Activated CD4-positive, alpha-beta T cell treated with anti-CD3 and anti-CD28 coated beads for 36 hours (primary cell): ENCODE results near the gene C3orf18. TPM values are rescaled to one million over a fixed set of nuclear protein-coding genes. Genes with fewer than 3 reads are reported as not detected.

Source experiments
- ATAC-seq: fragments of 200-7000 bp; cut with Tn5 transposase; one replicate; pipeline ENCODE4 v1.10.0; 2021; ENCODE audit warnings: mild to moderate bottlenecking, moderate library complexity
- CTCF ChIA-PET: fragments of 350-600 bp; sonication (Branson Sonifier 250); formaldehyde crosslinking; loops from one replicate; lab custom pipeline; 2021; ENCODE audit warnings: antibody characterized with exemption; lab: Charles Lee
- POLR2A ChIA-PET: fragments of 350-600 bp; sonication (Branson Sonifier 250); formaldehyde crosslinking; loops from one replicate; lab custom pipeline; 2021; ENCODE audit warnings: antibody characterized with exemption, inconsistent platforms; lab: Charles Lee
- DNase-seq: peaks from one replicate; pipeline ENCODE4 v3.0.0-alpha.2; 2020
- H3K27ac Mint-ChIP-seq: one replicate; pipeline ENCODE4 v1.8.0; 2021; ENCODE audit warnings: mixed read lengths
- H3K27me3 Mint-ChIP-seq: one replicate; pipeline ENCODE4 v1.8.0; 2021; ENCODE audit warnings: mixed read lengths
- H3K36me3 Mint-ChIP-seq: one replicate; pipeline ENCODE4 v1.8.0; 2021; ENCODE audit warnings: low read depth, mixed read lengths
- H3K4me1 Mint-ChIP-seq: one replicate; pipeline ENCODE4 v1.8.0; 2021; ENCODE audit warnings: mixed read lengths
- H3K4me3 Mint-ChIP-seq: one replicate; pipeline ENCODE4 v1.8.0; 2021; ENCODE audit warnings: mild to moderate bottlenecking, moderate library complexity, mixed read lengths
- H3K9me3 Mint-ChIP-seq: one replicate; pipeline ENCODE4 v1.8.0; 2021; ENCODE audit warnings: low read depth, mixed read lengths
- intact Hi-C, 2 experiments: fragments of 100-400 bp; cut with DNase I in 1 of 2; cut with micrococcal nuclease in 1 of 2; formaldehyde crosslinking; loops; one replicate each; pipeline versions ENCODE4 v1.14.2 to v1.15.1; 2022 to 2024; cut with DNase I, micrococcal nuclease
- total RNA-seq, 2 experiments: library from RNA; stranded (reverse); gene quantifications; one replicate each; pipeline ENCODE4 v1.2.3, GENCODE V29; 2021

Gene C3orf18
- total RNA-seq, 2 experiments from 2014 or later, result 31.7 to 31.9 TPM

GRCh38 chr3:50610992-50611463 is 43.5 kb upstream of the C3orf18 start:
- DNase-seq (no peak), ATAC-seq (no peak)
- ChIA-PET POLR2A (interaction anchor here (0.6 to 13.7 kb wide), 10 partner anchors 9 to 1666 kb away, joined by 3 to 267 read pairs (median 7); partner anchors contain the start of genes C3orf18 and HEMK1), CTCF (interaction anchor here (1.2 to 25.3 kb wide), 7 partner anchors 9 to 69 kb away, joined by 3 to 647 read pairs (median 6); partner anchors contain the start of genes C3orf18 and HEMK1)
- Mint-ChIP-seq H3K4me3 (peak overlapping the region; percentile 96), H3K4me1 (peaks cover 36% of the 10 kb centered on the region), H3K27me3 (no peaks in the 10 kb centered on the region), H3K36me3 (peaks cover 94% of the 10 kb centered on the region), H3K27ac (peak overlapping the region; percentile 100), H3K9me3 (no peaks in the 10 kb centered on the region)
- intact Hi-C loops, result loop anchor here (1.0 to 10.0 kb wide), 9 partner anchors 21 to 1664 kb away; partner anchors contain the start of genes CYB561D2 (in 2 of the 2), NPRL2 (in 2 of the 2), GNAI2 (in 1 of the 2) and HEMK1 (in 1 of the 2)

- H3K4me1 Mint-ChIP-seq, result peaks cover 36% of the 10 kb centered on the region
- H3K36me3 Mint-ChIP-seq, result peaks cover 95% of the 10 kb centered on the region
- ChIA-PET POLR2A (interaction anchor here (0.6 to 13.7 kb wide), 10 partner anchors 9 to 1667 kb away, joined by 3 to 267 read pairs (median 7); partner anchors contain the start of genes C3orf18 and HEMK1), CTCF (interaction anchor here (0.6 to 25.3 kb wide), 9 partner anchors 8 to 893 kb away, joined by 3 to 647 read pairs (median 5); partner anchors contain the start of genes C3orf18 and HEMK1)
- no peaks in the 10 kb centered on the region for H3K9me3 Mint-ChIP-seq
- H3K4me3 Mint-ChIP-seq, result peak overlapping the region; percentile 96
- intact Hi-C loops, result loop anchor here (2.0 to 10.0 kb wide), 7 partner anchors 173 to 1664 kb away; partner anchors contain the start of genes CYB561D2 (in 2 of the 2), NPRL2 (in 2 of the 2), GNAI2 (in 1 of the 2) and IFRD2 (in 1 of the 2)
- DNase-seq (peak; percentile 68), ATAC-seq (peak; percentile 2)
- H3K27ac Mint-ChIP-seq, result peak overlapping the region; percentile 100
- no peaks in the 10 kb centered on the region for H3K27me3 Mint-ChIP-seq
These were observed 42.8 kb upstream of the C3orf18 start for GRCh38 chr3:50610181-50610971.

GRCh38 chr3:50609763-50610085 is 42.2 kb upstream of the C3orf18 start:
- H3K4me3 Mint-ChIP-seq, result peak overlapping the region; percentile 96
- ChIA-PET POLR2A (interaction anchor here (1.0 to 13.7 kb wide), 8 partner anchors 8 to 273 kb away, joined by 3 to 267 read pairs (median 8); partner anchors contain the start of genes C3orf18 and HEMK1), CTCF (interaction anchor here (0.7 to 25.3 kb wide), 7 partner anchors 8 to 893 kb away, joined by 3 to 647 read pairs (median 5); partner anchors contain the start of genes C3orf18 and HEMK1)
- peak; percentile 43 for DNase-seq
- ATAC-seq, result no peak
- H3K27ac Mint-ChIP-seq, result peak overlapping the region; percentile 100
- H3K36me3 Mint-ChIP-seq, result peaks cover 97% of the 10 kb centered on the region
- H3K27me3 Mint-ChIP-seq, result no peaks in the 10 kb centered on the region
- intact Hi-C loops, result loop anchor here (2.0 to 10.0 kb wide), 7 partner anchors 172 to 1665 kb away; partner anchors contain the start of genes CYB561D2 (in 2 of the 2), NPRL2 (in 2 of the 2), GNAI2 (in 1 of the 2) and IFRD2 (in 1 of the 2)
- H3K9me3 Mint-ChIP-seq, result no peaks in the 10 kb centered on the region
- H3K4me1 Mint-ChIP-seq, result peaks cover 37% of the 10 kb centered on the region

- ChIA-PET CTCF (interaction anchor here (0.9 to 25.3 kb wide), 5 partner anchors 8 to 780 kb away, joined by 4 to 647 read pairs (median 8); partner anchors contain the start of genes C3orf18 and HEMK1), POLR2A (interaction anchor here (1.1 to 13.7 kb wide), 6 partner anchors 7 to 39 kb away, joined by 3 to 267 read pairs (median 96); partner anchors contain the start of genes C3orf18 and HEMK1)
- Mint-ChIP-seq H3K36me3 (peaks cover 97% of the 10 kb centered on the region), H3K9me3 (no peaks in the 10 kb centered on the region), H3K27ac (peak overlapping the region; percentile 100), H3K4me1 (peaks cover 38% of the 10 kb centered on the region), H3K4me3 (peak overlapping the region; percentile 96), H3K27me3 (no peaks in the 10 kb centered on the region)
- intact Hi-C loops, result no loop called here
- ATAC-seq, result no peak
- DNase-seq, result peak; percentile 16
These were observed 41.7 kb upstream of the C3orf18 start for GRCh38 chr3:50609071-50609762.

GRCh38 chr3:50608278-50608677 is 40.7 kb upstream of the C3orf18 start:
- POLR2A ChIA-PET, result interaction anchor here (0.7 to 13.7 kb wide), 3 partner anchors 19 to 64 kb away, joined by 4 to 267 read pairs (median 228); partner anchors contain the start of genes C3orf18 and HEMK1
- intact Hi-C loops, result no loop called here
- Mint-ChIP-seq H3K27me3 (no peaks in the 10 kb centered on the region), H3K36me3 (peaks cover 97% of the 10 kb centered on the region), H3K27ac (peak overlapping the region; percentile 100), H3K4me3 (peak overlapping the region; percentile 96), H3K4me1 (peaks cover 40% of the 10 kb centered on the region), H3K9me3 (no peaks in the 10 kb centered on the region)
- ATAC-seq (no peak), DNase-seq (no peak)
- CTCF ChIA-PET, result interaction anchor here (0.9 to 25.3 kb wide), 5 partner anchors 8 to 34 kb away, joined by 4 to 647 read pairs (median 6); partner anchors contain the start of genes C3orf18 and HEMK1

- POLR2A ChIA-PET, result interaction anchor here (7.3 to 13.7 kb wide), 4 partner anchors 18 to 37 kb away, joined by 213 to 585 read pairs (median 248); partner anchors contain the start of genes C3orf18 and HEMK1
- CTCF ChIA-PET, result interaction anchor here (1.0 to 25.3 kb wide), 4 partner anchors 8 to 33 kb away, joined by 4 to 647 read pairs (median 172); partner anchors contain the start of genes C3orf18 and HEMK1
- ATAC-seq (no peak), DNase-seq (peak; percentile 53)
- intact Hi-C loops, result no loop called here
- Mint-ChIP-seq H3K4me1 (peaks cover 48% of the 10 kb centered on the region), H3K36me3 (peaks cover 97% of the 10 kb centered on the region), H3K9me3 (no peaks in the 10 kb centered on the region), H3K27ac (peak overlapping the region; percentile 100), H3K27me3 (no peaks in the 10 kb centered on the region), H3K4me3 (peak overlapping the region; percentile 96)
These were observed 39.9 kb upstream of the C3orf18 start for GRCh38 chr3:50607271-50608091.

- ChIA-PET CTCF (interaction anchor here (20.8 to 25.3 kb wide), 2 partner anchors 16 to 32 kb away, joined by 339 to 647 read pairs; partner anchors contain the start of genes C3orf18 and HEMK1), POLR2A (interaction anchor here (1.4 to 9.4 kb wide), 3 partner anchors 9 to 35 kb away, joined by 3 to 585 read pairs (median 213); partner anchors contain the start of genes C3orf18 and HEMK1)
- DNase-seq (peak; percentile 52), ATAC-seq (no peak)
- intact Hi-C loops, result no loop called here
- no peaks in the 10 kb centered on the region for H3K27me3 Mint-ChIP-seq
- peak overlapping the region; percentile 96 for H3K4me3 Mint-ChIP-seq
- peak overlapping the region; percentile 100 for H3K27ac Mint-ChIP-seq
- peaks cover 93% of the 10 kb centered on the region for H3K36me3 Mint-ChIP-seq
- H3K4me1 Mint-ChIP-seq, result peaks cover 54% of the 10 kb centered on the region
- no peaks in the 10 kb centered on the region for H3K9me3 Mint-ChIP-seq
These were observed 39.0 kb upstream of the C3orf18 start for GRCh38 chr3:50606596-50606995.

- H3K4me1 Mint-ChIP-seq, result peaks cover 61% of the 10 kb centered on the region
- ChIA-PET POLR2A (interaction anchor here (0.5 to 9.4 kb wide), 5 partner anchors 9 to 1683 kb away, joined by 3 to 585 read pairs (median 3); partner anchors contain the start of genes C3orf18 and HEMK1), CTCF (interaction anchor here (0.7 to 25.3 kb wide), 3 partner anchors 16 to 31 kb away, joined by 3 to 647 read pairs (median 339); partner anchors contain the start of genes C3orf18 and HEMK1)
- DNase-seq, result no peak
- H3K36me3 Mint-ChIP-seq, result peaks cover 87% of the 10 kb centered on the region
- peak overlapping the region; percentile 96 for H3K4me3 Mint-ChIP-seq
- intact Hi-C loops, result no loop called here
- H3K9me3 Mint-ChIP-seq, result no peaks in the 10 kb centered on the region
- no peaks in the 10 kb centered on the region for H3K27me3 Mint-ChIP-seq
- ATAC-seq, result no peak
- peak overlapping the region; percentile 100 for H3K27ac Mint-ChIP-seq
These were observed 38.4 kb upstream of the C3orf18 start for GRCh38 chr3:50605901-50606326.
